ENCODE data around the gene TUBB2A.

DNA sequence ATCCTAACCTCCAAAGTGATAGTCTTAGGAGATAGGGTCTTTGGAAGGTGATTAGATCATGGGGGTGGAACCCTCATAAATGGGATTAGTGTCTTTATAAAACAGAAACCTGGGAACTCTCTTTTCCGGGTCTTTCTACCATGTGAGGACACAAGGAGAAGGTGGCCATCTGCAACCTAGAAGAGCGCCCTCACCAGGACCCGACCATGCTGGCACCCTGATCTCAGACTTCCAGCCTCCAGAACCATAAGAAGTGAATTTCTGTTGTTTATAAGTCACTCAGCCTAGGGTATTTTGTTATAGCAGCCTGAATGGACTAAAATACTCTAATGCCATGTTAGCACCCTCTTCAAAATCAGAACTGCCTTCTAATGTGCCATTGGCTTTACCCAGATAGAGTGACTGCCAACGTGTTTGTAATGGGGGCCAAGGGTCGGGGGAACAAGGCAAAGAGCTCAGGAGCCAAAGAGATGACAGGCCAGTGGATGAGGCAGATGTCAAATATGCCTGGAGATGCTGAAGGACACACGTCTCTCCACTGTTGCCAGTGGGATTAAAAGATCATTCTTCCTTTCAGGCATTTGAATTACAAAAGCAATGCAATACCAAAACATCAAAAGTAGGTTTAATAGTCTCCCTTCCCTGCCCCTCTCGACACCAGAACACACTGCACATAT is 49.1 kb upstream of the TUBB2A start:
- TF ChIP-seq, protein P1, sequence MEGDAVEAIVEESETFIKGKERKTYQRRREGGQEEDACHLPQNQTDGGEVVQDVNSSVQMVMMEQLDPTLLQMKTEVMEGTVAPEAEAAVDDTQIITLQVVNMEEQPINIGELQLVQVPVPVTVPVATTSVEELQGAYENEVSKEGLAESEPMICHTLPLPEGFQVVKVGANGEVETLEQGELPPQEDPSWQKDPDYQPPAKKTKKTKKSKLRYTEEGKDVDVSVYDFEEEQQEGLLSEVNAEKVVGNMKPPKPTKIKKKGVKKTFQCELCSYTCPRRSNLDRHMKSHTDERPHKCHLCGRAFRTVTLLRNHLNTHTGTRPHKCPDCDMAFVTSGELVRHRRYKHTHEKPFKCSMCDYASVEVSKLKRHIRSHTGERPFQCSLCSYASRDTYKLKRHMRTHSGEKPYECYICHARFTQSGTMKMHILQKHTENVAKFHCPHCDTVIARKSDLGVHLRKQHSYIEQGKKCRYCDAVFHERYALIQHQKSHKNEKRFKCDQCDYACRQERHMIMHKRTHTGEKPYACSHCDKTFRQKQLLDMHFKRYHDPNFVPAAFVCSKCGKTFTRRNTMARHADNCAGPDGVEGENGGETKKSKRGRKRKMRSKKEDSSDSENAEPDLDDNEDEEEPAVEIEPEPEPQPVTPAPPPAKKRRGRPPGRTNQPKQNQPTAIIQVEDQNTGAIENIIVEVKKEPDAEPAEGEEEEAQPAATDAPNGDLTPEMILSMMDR (IDR thresholded peaks at IDR 0.05; ENCODE audit: low read depth, low read length) = peak; percentile 4
- TF ChIP-seq, protein P2, sequence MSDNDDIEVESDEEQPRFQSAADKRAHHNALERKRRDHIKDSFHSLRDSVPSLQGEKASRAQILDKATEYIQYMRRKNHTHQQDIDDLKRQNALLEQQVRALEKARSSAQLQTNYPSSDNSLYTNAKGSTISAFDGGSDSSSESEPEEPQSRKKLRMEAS (IDR thresholded peaks at IDR 0.05; ENCODE audit: low read depth, low read length) = no peak

All from NB4 (cell line).